DMS153 (cell line): ENCODE data around the gene MAMDC2.
A peak's percentile ranks its signal among the peaks of the same experiment; 100 is the strongest.
"Not testable (repeated sequence)": the region's sequence is repeated elsewhere in the genome, so short reads cannot be mapped to it uniquely, and the experiment has no call there.

Source experiments
- DNase-seq: peaks from one replicate; lab custom pipeline; 2025; lab: John Stamatoyannopoulos, UW

The MAMDC2 gene

DNA sequence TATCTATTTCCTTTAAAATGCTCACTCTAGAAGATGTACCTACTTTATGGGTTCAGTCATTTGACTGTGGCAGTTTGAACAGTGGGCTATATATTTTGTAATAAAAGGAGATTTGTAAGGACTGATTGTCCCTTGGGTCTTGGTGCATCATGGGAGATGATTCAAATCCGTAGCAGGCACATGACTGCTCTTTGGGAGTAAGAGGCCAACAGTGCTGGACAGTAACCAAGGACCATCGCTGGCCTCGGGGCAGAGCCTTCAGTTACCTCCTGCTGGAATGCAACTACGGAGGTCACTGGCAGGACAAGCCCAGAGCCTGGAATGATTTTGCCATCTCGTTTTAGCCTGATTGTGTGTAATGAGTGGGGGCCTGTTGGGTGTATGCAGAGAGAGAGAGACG lies 7.0 kb upstream of the MAMDC2 start:
- no peak for DNase-seq

DNA sequence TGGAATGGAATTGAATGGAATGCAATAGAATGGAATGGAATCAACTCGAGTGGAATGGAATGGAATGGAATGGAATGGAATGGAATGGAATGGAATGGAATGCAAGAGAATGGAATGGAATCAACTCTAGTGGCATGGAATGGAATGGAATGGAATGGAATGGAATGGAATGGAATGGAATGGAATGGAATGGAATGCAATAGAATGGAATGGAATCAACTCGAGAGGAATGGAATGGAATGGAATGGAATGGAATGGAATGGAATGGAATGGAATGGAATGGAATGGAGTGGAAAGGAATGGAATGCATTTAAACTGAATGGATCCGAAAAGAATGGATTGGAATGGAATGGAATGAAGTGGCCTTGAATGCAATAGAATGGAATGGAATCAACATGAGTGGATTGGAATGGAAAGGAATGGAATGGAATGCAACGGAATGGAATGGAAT lies 5.5 kb upstream of the MAMDC2 start:
- not testable (repeated sequence) for DNase-seq

DNA sequence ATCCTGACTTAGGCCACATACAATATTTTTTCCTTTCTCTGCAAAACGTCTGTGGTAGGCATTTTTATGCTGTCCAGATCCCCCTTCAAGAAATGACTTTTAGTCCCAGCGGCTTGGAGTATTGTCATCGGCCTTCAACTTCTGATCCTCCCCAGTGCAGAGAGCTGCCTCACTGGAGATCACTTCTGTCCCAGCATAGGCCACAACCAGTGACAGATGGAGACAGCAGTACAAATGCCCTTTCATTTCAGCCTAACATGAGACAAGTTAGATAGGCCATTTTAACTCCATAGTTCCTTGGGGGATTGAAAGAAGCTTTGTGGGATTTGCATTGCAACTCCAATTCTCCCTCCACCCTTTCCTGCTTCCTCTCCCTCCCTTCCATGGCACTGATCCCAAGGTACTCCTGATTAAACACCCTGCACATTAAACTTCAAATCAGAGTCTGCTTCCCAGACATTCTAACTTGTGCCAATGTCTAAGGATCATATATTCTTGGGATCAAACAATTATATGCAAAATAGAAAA lies 3.2 kb upstream of the MAMDC2 start:
- no peak for DNase-seq

- no peak for DNase-seq
Measured at GRCh38 chr9:70042461-70043215, 1.0 kb upstream of the MAMDC2 start.

DNA sequence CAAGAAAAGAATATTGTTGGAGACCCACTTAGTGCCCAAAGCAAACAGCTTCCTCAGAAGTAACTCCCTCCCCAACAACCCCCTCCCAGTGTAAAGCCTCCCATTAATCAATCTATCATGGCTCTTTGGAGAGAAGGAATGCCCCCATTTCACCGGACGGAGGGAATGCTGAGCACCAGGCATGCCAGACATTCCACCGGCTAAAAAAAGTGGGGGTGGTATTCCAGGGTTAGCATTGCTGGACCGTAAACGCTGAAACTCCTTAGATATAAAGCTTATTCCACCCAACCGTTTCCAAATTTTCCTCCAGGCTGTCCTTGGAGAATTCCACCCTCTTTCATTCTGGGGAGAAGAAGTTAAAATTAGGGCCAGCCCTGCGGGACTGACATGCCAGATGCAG lies 363 bp upstream of the MAMDC2 start:
- DNase-seq: no peak

- DNase-seq: peak; percentile 15
Measured at GRCh38 chr9:70044490-70045307, 1.1 kb downstream of the MAMDC2 start.

GRCh38 chr9:70045452-70045851 lies 1.8 kb downstream of the MAMDC2 start:
- DNase-seq: no peak

DNA sequence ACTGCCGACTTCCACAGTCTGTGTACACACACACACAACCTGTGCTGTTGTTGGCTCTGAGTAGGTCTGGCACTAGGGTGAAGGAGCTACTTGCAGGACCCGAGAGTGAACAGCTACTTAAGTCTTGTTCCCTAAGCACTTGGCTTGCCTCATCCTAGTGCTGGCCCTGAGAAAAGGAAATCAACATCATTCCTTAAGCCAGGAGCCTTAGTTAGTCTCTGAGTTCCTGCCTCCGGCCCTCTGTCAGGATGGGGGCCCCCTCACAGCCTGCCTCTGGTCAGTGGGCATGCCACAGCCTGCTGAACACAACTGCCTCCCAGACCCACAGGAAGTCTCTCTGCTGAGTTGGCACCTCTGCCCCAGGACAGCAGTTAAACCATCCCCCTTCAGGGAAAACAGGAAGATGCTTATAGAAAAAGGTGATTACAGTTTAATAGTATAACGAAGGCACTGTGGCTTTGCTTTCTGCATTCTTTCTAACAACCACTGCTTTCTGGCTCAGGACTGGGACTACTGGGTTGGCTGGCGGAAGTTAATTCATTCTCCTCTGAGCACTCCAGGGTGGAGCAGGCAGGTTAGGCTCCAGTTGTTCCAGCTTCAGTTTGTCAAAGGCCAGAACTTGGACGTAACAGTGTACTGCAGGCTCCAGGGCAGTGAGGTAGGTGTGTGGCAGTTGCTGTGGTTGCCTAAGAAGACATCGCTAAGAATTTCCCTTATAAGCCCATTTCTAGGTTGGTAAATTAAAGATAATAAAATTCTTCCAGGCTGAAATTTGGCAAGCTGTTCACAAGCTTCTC lies 2.8 kb downstream of the MAMDC2 start:
- DNase-seq: peak; percentile 51

- no peak for DNase-seq
Measured at GRCh38 chr9:70049236-70049635, 5.6 kb downstream of the MAMDC2 start.

GRCh38 chr9:70049672-70050271 lies 6.1 kb downstream of the MAMDC2 start:
- no peak for DNase-seq

- no peak for DNase-seq
Measured at GRCh38 chr9:70052768-70053167, 9.1 kb downstream of the MAMDC2 start.

- peak; percentile 12 for DNase-seq
Measured at GRCh38 chr9:70053864-70054263, 10.2 kb downstream of the MAMDC2 start.

DNA sequence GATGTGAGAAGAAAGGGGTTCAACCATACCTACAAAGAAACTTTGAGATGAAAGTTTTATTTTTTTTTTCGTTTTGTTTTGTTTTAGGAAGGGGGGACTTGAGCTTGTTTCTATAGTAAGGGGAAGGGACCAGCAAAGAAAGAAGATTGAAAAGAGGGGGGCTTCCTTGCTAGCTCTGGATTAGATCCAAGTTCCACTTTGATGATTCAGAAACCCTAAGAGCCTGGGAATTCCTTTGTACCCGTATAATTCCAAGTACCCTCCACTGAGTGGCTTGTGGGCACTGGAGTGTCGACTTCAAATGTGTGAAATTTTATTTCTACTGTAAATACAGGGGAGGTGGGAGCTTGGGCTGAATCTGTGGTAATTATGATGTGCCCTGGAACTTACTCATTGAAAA lies 10.9 kb downstream of the MAMDC2 start:
- no peak for DNase-seq

GRCh38 chr9:70055406-70056210 lies 12.0 kb downstream of the MAMDC2 start:
- DNase-seq: no peak

DNA sequence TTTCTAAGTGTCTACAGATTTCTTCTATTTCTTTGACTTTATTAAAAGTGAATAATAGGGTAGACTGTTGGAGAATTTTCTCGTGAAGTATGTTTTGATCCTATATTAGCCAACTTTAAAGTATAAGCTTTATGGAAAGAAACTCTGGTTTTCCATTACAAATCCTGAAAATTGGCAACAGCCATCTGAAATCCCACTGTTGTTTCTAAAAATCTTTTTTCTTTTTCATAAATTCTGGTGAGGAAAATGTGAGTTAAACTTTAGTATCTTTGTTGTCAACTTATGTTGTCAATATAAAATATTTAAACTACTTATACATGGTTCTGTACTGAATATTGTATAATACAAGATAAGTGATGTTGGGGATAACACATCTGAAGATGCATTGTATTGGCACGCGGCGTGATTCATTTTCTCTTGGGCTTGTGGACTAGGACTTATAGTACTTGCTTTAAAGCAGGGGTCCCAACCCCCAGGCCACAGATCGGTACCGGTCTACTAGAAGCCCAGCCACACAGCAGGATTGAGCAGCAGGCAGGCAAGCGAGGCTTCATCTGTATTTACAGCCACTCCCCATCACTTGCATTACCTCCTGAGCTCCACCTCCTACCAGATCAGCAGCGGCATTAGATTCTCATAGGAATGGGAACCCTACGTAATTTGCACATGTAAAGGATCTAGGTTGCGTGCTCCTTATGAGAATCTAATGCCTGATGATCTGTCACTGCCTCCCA lies 12.7 kb downstream of the MAMDC2 start:
- no peak for DNase-seq

DNA sequence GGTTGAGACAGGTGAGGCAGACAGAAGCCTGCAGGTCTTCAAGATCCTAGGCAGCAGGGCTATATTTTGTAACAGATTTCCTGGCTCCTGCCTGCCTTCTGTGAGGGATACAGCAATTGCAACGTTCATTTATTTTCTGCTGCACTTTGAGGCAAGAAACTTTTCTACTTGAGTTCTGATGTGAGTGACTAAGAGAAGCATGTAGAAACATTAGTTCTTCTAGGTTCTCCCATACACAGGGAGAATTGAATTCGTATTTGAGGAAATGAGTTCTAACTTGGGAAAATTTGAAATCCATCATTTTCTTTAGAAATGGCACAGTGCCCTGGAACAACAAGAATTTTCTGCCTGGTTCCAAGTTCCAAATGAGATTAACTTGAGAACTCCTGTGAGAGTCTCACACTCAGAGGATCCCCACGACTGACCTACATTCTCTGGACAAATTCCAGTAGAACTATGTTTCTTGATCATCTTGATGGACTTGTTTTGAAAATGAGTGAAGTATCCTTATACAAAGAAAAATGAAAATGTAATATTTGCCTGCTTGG lies 15.0 kb downstream of the MAMDC2 start:
- DNase-seq: no peak

- no peak for DNase-seq
Measured at GRCh38 chr9:70060148-70060882, 16.7 kb downstream of the MAMDC2 start.

DNA sequence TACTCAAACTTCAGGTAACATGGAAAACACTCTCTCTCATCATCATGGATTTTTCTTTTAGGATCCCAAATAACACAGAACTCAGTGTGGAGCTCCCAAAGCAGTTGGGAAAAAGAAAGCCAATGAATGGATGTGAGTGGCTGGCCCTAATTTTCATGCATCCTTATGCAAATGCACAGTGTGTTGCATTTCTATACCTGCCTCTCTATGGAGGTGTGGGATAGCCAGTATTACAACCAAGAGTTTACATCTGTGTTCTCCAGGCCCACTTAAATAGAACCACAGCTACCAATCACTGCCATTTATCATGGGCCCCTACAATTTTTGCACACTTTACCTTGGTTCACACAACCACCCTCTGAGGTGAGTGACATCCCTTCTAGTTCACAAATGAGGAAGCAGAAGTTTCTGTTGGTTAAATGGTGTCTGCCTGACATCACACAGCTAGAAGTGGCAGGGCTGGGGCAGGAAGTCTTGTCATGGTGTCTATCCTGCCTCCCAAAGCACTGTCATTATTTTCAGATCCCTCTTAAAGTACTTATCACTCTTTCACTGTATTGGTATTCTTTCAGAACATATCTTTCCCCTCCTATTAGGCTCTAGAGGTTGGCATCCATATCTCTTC lies 17.3 kb downstream of the MAMDC2 start:
- no peak for DNase-seq

GRCh38 chr9:70061776-70062175 lies 18.1 kb downstream of the MAMDC2 start:
- no peak for DNase-seq
